Measurements from ENCODE around the gene ZFP1.
A peak's percentile ranks its signal among the peaks of the same experiment; 100 is the strongest.
"Not testable (repeated sequence)": the region's sequence is repeated elsewhere in the genome, so short reads cannot be mapped to it uniquely, and the experiment has no call there.

The ZFP1 gene

GRCh38 chr16:75204410-75204758 is 56.1 kb downstream of the ZFP1 start:
- DNase-seq (ENCODE audit: low read depth in 2 of 2) = no peak

GRCh38 chr16:75204905-75205304 is 56.6 kb downstream of the ZFP1 start:
- not testable (repeated sequence) for DNase-seq (ENCODE audit: low read depth in 2 of 2)

GRCh38 chr16:75205438-75205837 is 57.1 kb downstream of the ZFP1 start:
- DNase-seq (ENCODE audit: low read depth in 2 of 2) = not testable (repeated sequence)

- not testable (repeated sequence) for DNase-seq (ENCODE audit: low read depth in 2 of 2)
Observed at GRCh38 chr16:75205961-75206748, 57.8 kb downstream of the ZFP1 start.

- DNase-seq (ENCODE audit: low read depth in 2 of 2) = no peak
Observed at GRCh38 chr16:75206749-75207451, 58.6 kb downstream of the ZFP1 start, which contains the start of gene CTRB2. Gene CTRB2 (minus strand): TSS chr16:75207161. CDS start chr16:75207141, 20 bp downstream.

GRCh38 chr16:75207831-75208230 is 59.5 kb downstream of the ZFP1 start:
- no peak for DNase-seq (ENCODE audit: low read depth in 2 of 2)

GRCh38 chr16:75208242-75208825 is 60.0 kb downstream of the ZFP1 start:
- DNase-seq (ENCODE audit: low read depth in 2 of 2) = no peak

GRCh38 chr16:75208861-75209505 is 60.7 kb downstream of the ZFP1 start:
- no peak for DNase-seq (ENCODE audit: low read depth in 2 of 2)

- not testable (repeated sequence) for DNase-seq (ENCODE audit: low read depth in 2 of 2)
Observed at GRCh38 chr16:75209514-75209913, 61.2 kb downstream of the ZFP1 start.

GRCh38 chr16:75209944-75210343 is 61.6 kb downstream of the ZFP1 start:
- DNase-seq (ENCODE audit: low read depth in 2 of 2) = no peak

- not testable (repeated sequence) for DNase-seq (ENCODE audit: low read depth in 2 of 2)
Observed at GRCh38 chr16:75211286-75211685, 63.0 kb downstream of the ZFP1 start.

GRCh38 chr16:75216127-75216526 is 67.8 kb downstream of the ZFP1 start:
- no peak for DNase-seq (ENCODE audit: low read depth in 2 of 2)

GRCh38 chr16:75216576-75216975 is 68.3 kb downstream of the ZFP1 start:
- DNase-seq (ENCODE audit: low read depth in 2 of 2) = no peak

GRCh38 chr16:75217389-75217851 is 69.1 kb downstream of the ZFP1 start:
- no peak for DNase-seq (ENCODE audit: low read depth in 2 of 2)

- DNase-seq (ENCODE audit: low read depth in 2 of 2) = no peak
Observed at GRCh38 chr16:75218256-75219076, 70.1 kb downstream of the ZFP1 start, which contains the start of gene CTRB1. Gene CTRB1 (plus strand): TSS chr16:75218988. CDS start chr16:75219008, 20 bp downstream.

- no peak for DNase-seq (ENCODE audit: low read depth in 2 of 2)
Observed at GRCh38 chr16:75219088-75219487, 70.8 kb downstream of the ZFP1 start.

GRCh38 chr16:75219838-75220237 is 71.5 kb downstream of the ZFP1 start:
- DNase-seq (ENCODE audit: low read depth in 2 of 2) = peak in 1 of 2 donors; percentile 15

All from activated CD4-positive, alpha-beta T cell treated with anti-CD3 and anti-CD28 coated beads for 24 hours (primary cell).